GM12878 (cell line): ENCODE data around the gene ANKRD24. TPM values are rescaled to one million over a fixed set of nuclear protein-coding genes. Genes with fewer than 3 reads are reported as not detected.

ENCODE experiments used
- ATAC-seq: fragments of 200-7000 bp; cut with Tn5 transposase; 3 replicates; pipeline ENCODE4 v1.9.1; 2020; ENCODE audit warnings: mild to moderate bottlenecking, moderate library complexity
- BruUV-seq: library from RNA; stranded (reverse); fragments of 400-500 nt; replicated peaks from 2 replicates; lab custom pipeline; 2021; lab: Mats Ljungman, UMichigan
- CTCF ChIA-PET: fragments of 300-600 bp; sonication (Branson Sonifier 250); formaldehyde crosslinking; extraction: SDS; loops from one replicate; lab custom pipeline; 2021; ENCODE audit warnings: inconsistent platforms; lab: Yijun Ruan, JAX
- POLR2A ChIA-PET: fragments of 350-600 bp; formaldehyde crosslinking; extraction: SDS; loops from one replicate; lab custom pipeline; 2021; ENCODE audit warnings: inconsistent platforms; lab: Charles Lee
- RAD21 ChIA-PET: fragments of 300-600 bp; sonication (Branson Sonifier 250); formaldehyde crosslinking; loops from one replicate; lab custom pipeline; 2023; ENCODE audit warnings: antibody characterized with exemption; ENCODE audit not compliant: unreplicated experiment; lab: Charles Lee
- SMC1A ChIA-PET: fragments of 300-600 bp; sonication (Branson Sonifier 250); formaldehyde crosslinking; loops from one replicate; lab custom pipeline; 2023; ENCODE audit not compliant: unreplicated experiment, uncharacterized antibody; lab: Charles Lee
- DNase-seq: peaks from one replicate; pipeline ENCODE4 v3.0.0-alpha.2; 2011; ENCODE audit warnings: low read depth, low spot score
- FAIRE-seq: peaks from 3 replicates; lab custom pipeline; 2011; peaks lifted over from hg19 to GRCh38; lab: Jason Lieb, UNC
- H2AFZ ChIP-seq: 2 replicates; pipeline ENCODE4 v1.6.0; 2011; ENCODE audit warnings: low read depth, low read length, control low read depth; ENCODE audit not compliant: control insufficient read depth
- H3K27ac ChIP-seq: 2 replicates; pipeline ENCODE4 v1.5.1; 2011; ENCODE audit warnings: control low read depth; ENCODE audit not compliant: control insufficient read depth, insufficient read depth
- H3K27me3 ChIP-seq, 2 experiments: replicated peaks in 1 of 2; 2 replicates each; pipeline versions ENCODE4 v1.6.0 to v1.6.1; 2011; ENCODE audit warnings: low read length in 1 of 2; ENCODE audit not compliant: control insufficient read depth in 2 of 2, insufficient read depth in 2 of 2
- H3K36me3 ChIP-seq, 2 experiments: 2 replicates each; pipeline ENCODE4 v1.5.1; 2011; ENCODE audit warnings: low read length in 1 of 2; ENCODE audit not compliant: control insufficient read depth in 2 of 2, insufficient read depth in 2 of 2
- H3K4me1 ChIP-seq: 2 replicates; pipeline ENCODE4 v1.6.1; 2011; ENCODE audit warnings: mild to moderate bottlenecking, low read length, moderate library complexity, mixed read lengths; ENCODE audit not compliant: control insufficient read depth, insufficient read depth
- H3K4me2 ChIP-seq: 2 replicates; pipeline ENCODE4 v1.6.0; 2011; ENCODE audit warnings: control low read depth; ENCODE audit not compliant: control insufficient read depth, insufficient read depth
- H3K4me3 ChIP-seq: fragments of 200-600 bp; sonication (generic); 2 replicates; pipeline ENCODE4 v1.5.1; 2016
- H3K79me2 ChIP-seq: 2 replicates; pipeline ENCODE4 v1.6.0; 2011; ENCODE audit warnings: low read length; ENCODE audit not compliant: control insufficient read depth, insufficient read depth
- H3K9ac ChIP-seq: 2 replicates; pipeline ENCODE4 v1.8.0; 2011; ENCODE audit warnings: low read length, control low read depth, mixed read lengths; ENCODE audit not compliant: control insufficient read depth, insufficient read depth
- H3K9me3 ChIP-seq: replicated peaks from 3 replicates; pipeline ENCODE4 v1.5.1; 2011; ENCODE audit warnings: mild to moderate bottlenecking, low read length; ENCODE audit not compliant: control insufficient read depth, insufficient read depth
- H4K20me1 ChIP-seq: 2 replicates; pipeline ENCODE4 v1.6.0; 2011; ENCODE audit not compliant: control insufficient read depth, insufficient read depth
- ASH2L ChIP-seq: fragments of 300-600, 200-600 bp; sonication (generic); IDR thresholded peaks from 2 replicates; pipeline ENCODE4 v1.6.1; 2017; ENCODE audit warnings: low read depth, mild to moderate bottlenecking, borderline replicate concordance
- CBFB ChIP-seq: IDR thresholded peaks from 2 replicates; pipeline ENCODE4 v1.6.1; 2016; ENCODE audit warnings: antibody characterized with exemption, low read depth
- CBX5 ChIP-seq: sonication (generic); IDR thresholded peaks from 2 replicates; pipeline ENCODE4 v1.6.1; 2016; ENCODE audit warnings: low read depth, moderate library complexity, mild to moderate bottlenecking, inconsistent platforms
- DPF2 ChIP-seq: fragments of 450-650 bp; IDR thresholded peaks from 2 replicates; pipeline ENCODE4 v1.6.1; 2017; ENCODE audit warnings: mild to moderate bottlenecking
- EGR1 ChIP-seq, 2 experiments: IDR thresholded peaks; 1 replicate in 1 of 2; 2 replicates in 1 of 2; pipeline ENCODE4 v1.6.1; 2011 to 2012; ENCODE audit warnings: low read depth in 2 of 2, low read length in 2 of 2, borderline replicate concordance in 1 of 2, mild to moderate bottlenecking in 1 of 2, moderate library complexity in 1 of 2
- MYB ChIP-seq: fragments of 150-350 bp; IDR thresholded peaks from 2 replicates; pipeline ENCODE4 v1.6.1; 2014; ENCODE audit warnings: mild to moderate bottlenecking, low read depth, low read length, borderline replicate concordance
- POU2F2 ChIP-seq: IDR thresholded peaks from 3 replicates; pipeline ENCODE4 v1.6.1; 2011; ENCODE audit warnings: low read depth, mild to moderate bottlenecking, low read length, borderline replicate concordance
- RAD21 ChIP-seq: IDR thresholded peaks from 2 replicates; pipeline ENCODE4 v1.6.1; 2011; ENCODE audit warnings: mild to moderate bottlenecking, low read depth, low read length, moderate library complexity; ENCODE audit not compliant: insufficient read depth
- TCF12 ChIP-seq: IDR thresholded peaks from 2 replicates; pipeline ENCODE4 v1.6.1; 2011; ENCODE audit warnings: low read depth, mild to moderate bottlenecking, low read length
- WGBS: methylation state at CpG from one replicate; pipeline ENCODE4 v1.1.6; 2016; ENCODE audit warnings: low lambda C conversion rate; ENCODE audit not compliant: insufficient replicate concordance, insufficient coverage; ENCODE audit errors: missing lambda C conversion rate; 5-methylcytosine and 5-hydroxymethylcytosine counted together
- in situ Hi-C: fragments of 300-500 bp; cut with MboI; formaldehyde crosslinking; loops from 9 replicates; pipeline ENCODE4 v1.14.3; 2018; ENCODE audit warnings: mixed read lengths
- intact Hi-C: fragments of 100-400 bp; cut with micrococcal nuclease; formaldehyde crosslinking; loops from one replicate; pipeline ENCODE4 v1.14.2; 2022; ENCODE audit not compliant: unreplicated experiment
- polyA plus RNA-seq, 11 experiments: library from polyadenylated mRNA; depleted of rRNA in 4 of 11; unstranded in 6 of 11; stranded (reverse) in 5 of 11; fragments of >200 nt; fragmentation: Nextera tagmentation in 4 of 11; fragmentation: Illumina TruSeq in 1 of 11; extraction: Ambion mirVana in 4 of 11; extraction: Trizol in 1 of 11; gene quantifications; 1 replicate in 1 of 11; 2 replicates in 10 of 11; pipeline versions ENCODE4 v1.2.1 to v1.2.3, GENCODE V29; 2011 to 2016; ENCODE audit warnings: inconsistent platforms in 2 of 11, missing spikeins in 2 of 11, low read depth in 1 of 11
- total RNA-seq, 4 experiments: library from RNA; depleted of rRNA in 3 of 4; stranded (reverse); fragments of >200 nt in 3 of 4; fragmentation: Illumina TruSeq in 1 of 4; extraction: Trizol in 1 of 4; gene quantifications; 2 replicates each; pipeline versions ENCODE4 v1.2.1 to v1.2.3, GENCODE V29; 2013 to 2021
- TF ChIP-seq, protein P1 (sequence below): fragments of 150-350 bp; IDR thresholded peaks from 2 replicates; pipeline ENCODE4 v1.6.1; 2016; ENCODE audit warnings: low read depth, low read length
- TF ChIP-seq, protein P2 (sequence below): fragments of 450-650 bp; IDR thresholded peaks from 2 replicates; pipeline ENCODE4 v1.6.1; 2018; ENCODE audit warnings: mild to moderate bottlenecking, low read depth, moderate library complexity; ENCODE audit not compliant: partially characterized antibody

The ANKRD24 gene
- total and polyA plus RNA-seq, 10 of the 15 experiments (the other 5 are each of a cell fraction or from before 2014, with no cell fraction given) = 0.02 to 0.59 (median 0.35) TPM; not detected in 1

GRCh38 chr19:4177146-4177545, 5.3 kb upstream of the ANKRD24 start:
- ATAC-seq (no peak), FAIRE-seq (no peak), DNase-seq (no peak)
- Histone ChIP-seq H3K27me3 (no peaks in the 10 kb centered on the region), H3K79me2 (peaks cover 12% of the 10 kb centered on the region), H3K9me3 (no peaks in the 10 kb centered on the region), H3K36me3 (peaks cover 0 to 4% of the 10 kb centered on the region in 2 experiments; a peak in 2 of 4 replicates), H3K9ac (no peak overlapping the region), H4K20me1 (no peaks in the 10 kb centered on the region), H3K27ac (no peak overlapping the region), H3K4me3 (no peak overlapping the region), H2AFZ (no peak overlapping the region), H3K4me1 (peaks cover 12% of the 10 kb centered on the region), H3K4me2 (no peak overlapping the region)
- TF ChIP-seq CBX5 (no peak), TCF12 (no peak), RAD21 (no peak), ASH2L (no peak), POU2F2 (no peak)
- ChIA-PET SMC1A (no interaction called here), RAD21 (no interaction called here), CTCF (no interaction called here), POLR2A (no interaction called here)
- in situ Hi-C loops = no loop called here
- intact Hi-C loops = no loop called here
- BruUV-seq = no TSS peak
- WGBS = 84% methylated on average over 5 of the region's 5 CpGs

GRCh38 chr19:4178990-4179389, 3.5 kb upstream of the ANKRD24 start:
- no peak for DNase-seq
- H3K9me3 ChIP-seq = no peaks in the 10 kb centered on the region
- no peak overlapping the region for H3K4me2 ChIP-seq
- FAIRE-seq = no peak
- H3K4me3 ChIP-seq = no peak overlapping the region
- no peak for TF ChIP-seq MYB
- TF ChIP-seq, protein P1, sequence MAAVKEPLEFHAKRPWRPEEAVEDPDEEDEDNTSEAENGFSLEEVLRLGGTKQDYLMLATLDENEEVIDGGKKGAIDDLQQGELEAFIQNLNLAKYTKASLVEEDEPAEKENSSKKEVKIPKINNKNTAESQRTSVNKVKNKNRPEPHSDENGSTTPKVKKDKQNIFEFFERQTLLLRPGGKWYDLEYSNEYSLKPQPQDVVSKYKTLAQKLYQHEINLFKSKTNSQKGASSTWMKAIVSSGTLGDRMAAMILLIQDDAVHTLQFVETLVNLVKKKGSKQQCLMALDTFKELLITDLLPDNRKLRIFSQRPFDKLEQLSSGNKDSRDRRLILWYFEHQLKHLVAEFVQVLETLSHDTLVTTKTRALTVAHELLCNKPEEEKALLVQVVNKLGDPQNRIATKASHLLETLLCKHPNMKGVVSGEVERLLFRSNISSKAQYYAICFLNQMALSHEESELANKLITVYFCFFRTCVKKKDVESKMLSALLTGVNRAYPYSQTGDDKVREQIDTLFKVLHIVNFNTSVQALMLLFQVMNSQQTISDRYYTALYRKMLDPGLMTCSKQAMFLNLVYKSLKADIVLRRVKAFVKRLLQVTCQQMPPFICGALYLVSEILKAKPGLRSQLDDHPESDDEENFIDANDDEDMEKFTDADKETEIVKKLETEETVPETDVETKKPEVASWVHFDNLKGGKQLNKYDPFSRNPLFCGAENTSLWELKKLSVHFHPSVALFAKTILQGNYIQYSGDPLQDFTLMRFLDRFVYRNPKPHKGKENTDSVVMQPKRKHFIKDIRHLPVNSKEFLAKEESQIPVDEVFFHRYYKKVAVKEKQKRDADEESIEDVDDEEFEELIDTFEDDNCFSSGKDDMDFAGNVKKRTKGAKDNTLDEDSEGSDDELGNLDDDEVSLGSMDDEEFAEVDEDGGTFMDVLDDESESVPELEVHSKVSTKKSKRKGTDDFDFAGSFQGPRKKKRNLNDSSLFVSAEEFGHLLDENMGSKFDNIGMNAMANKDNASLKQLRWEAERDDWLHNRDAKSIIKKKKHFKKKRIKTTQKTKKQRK = no peak
- no peak for TF ChIP-seq CBFB
- no peak for TF ChIP-seq DPF2
- TF ChIP-seq, protein P2, sequence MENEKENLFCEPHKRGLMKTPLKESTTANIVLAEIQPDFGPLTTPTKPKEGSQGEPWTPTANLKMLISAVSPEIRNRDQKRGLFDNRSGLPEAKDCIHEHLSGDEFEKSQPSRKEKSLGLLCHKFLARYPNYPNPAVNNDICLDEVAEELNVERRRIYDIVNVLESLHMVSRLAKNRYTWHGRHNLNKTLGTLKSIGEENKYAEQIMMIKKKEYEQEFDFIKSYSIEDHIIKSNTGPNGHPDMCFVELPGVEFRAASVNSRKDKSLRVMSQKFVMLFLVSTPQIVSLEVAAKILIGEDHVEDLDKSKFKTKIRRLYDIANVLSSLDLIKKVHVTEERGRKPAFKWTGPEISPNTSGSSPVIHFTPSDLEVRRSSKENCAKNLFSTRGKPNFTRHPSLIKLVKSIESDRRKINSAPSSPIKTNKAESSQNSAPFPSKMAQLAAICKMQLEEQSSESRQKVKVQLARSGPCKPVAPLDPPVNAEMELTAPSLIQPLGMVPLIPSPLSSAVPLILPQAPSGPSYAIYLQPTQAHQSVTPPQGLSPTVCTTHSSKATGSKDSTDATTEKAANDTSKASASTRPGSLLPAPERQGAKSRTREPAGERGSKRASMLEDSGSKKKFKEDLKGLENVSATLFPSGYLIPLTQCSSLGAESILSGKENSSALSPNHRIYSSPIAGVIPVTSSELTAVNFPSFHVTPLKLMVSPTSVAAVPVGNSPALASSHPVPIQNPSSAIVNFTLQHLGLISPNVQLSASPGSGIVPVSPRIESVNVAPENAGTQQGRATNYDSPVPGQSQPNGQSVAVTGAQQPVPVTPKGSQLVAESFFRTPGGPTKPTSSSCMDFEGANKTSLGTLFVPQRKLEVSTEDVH = no peak
- TF ChIP-seq EGR1 (IDR thresholded peaks at IDR 0.05; ENCODE audit: borderline replicate concordance in 1 of 2, low read depth in 2 of 2, low read length in 2 of 2) = no peak
- peaks cover 14% of the 10 kb centered on the region for H3K79me2 ChIP-seq
- intact Hi-C loops (no loop called here), in situ Hi-C loops (no loop called here)
- H3K4me1 ChIP-seq = peaks cover 15% of the 10 kb centered on the region
- H3K27me3 ChIP-seq = no peaks in the 10 kb centered on the region
- no peaks in the 10 kb centered on the region for H4K20me1 ChIP-seq
- no peak overlapping the region for H3K27ac ChIP-seq
- WGBS = 87% methylated on average over 18 of the region's 18 CpGs
- H3K36me3 ChIP-seq = peaks cover 0 to 4% of the 10 kb centered on the region in 2 experiments; a peak in 2 of 4 replicates
- BruUV-seq = no TSS peak
- RAD21 ChIA-PET = no interaction called here
- no peak overlapping the region for H2AFZ ChIP-seq
- H3K9ac ChIP-seq = no peak overlapping the region
- ATAC-seq = no peak
- SMC1A ChIA-PET = no interaction called here
- CTCF ChIA-PET = no interaction called here
- POLR2A ChIA-PET = no interaction called here
